A673 (cell line): ENCODE measurements around the gene NSUN6. TPM values are rescaled to one million over a fixed set of nuclear protein-coding genes. Genes with fewer than 3 reads are reported as not detected.

Experiments used
- BruUV-seq: library from RNA; stranded (reverse); fragments of 400-500 nt; replicated peaks from 2 replicates; lab custom pipeline; 2021; lab: Mats Ljungman, UMichigan
- CTCF ChIA-PET: fragments of 300-600 bp; sonication (Branson Sonifier 250); formaldehyde crosslinking; loops from one replicate; lab custom pipeline; 2022; ENCODE audit warnings: antibody characterized with exemption; lab: Charles Lee
- POLR2A ChIA-PET: fragments of 300-600 bp; sonication (Branson Sonifier 250); formaldehyde crosslinking; loops from one replicate; lab custom pipeline; 2022; ENCODE audit warnings: antibody characterized with exemption; ENCODE audit not compliant: low non-redundant PET; lab: Charles Lee
- DNase-seq: peaks from one replicate; pipeline ENCODE4 v3.0.0-alpha.2; 2015; ENCODE audit warnings: low spot score
- H3K27ac ChIP-seq: fragments of 200-600 bp; sonication (generic); 2 replicates; pipeline ENCODE4 v1.5.1; 2016; ENCODE audit warnings: mixed run types, low read depth, mild to moderate bottlenecking, mixed read lengths, antibody characterized with exemption, low read length; ENCODE audit not compliant: poor library complexity, severe bottlenecking
- H3K27me3 ChIP-seq: fragments of 200-600 bp; sonication (generic); replicated peaks from 2 replicates; pipeline ENCODE4 v1.6.1; 2017; ENCODE audit warnings: mixed run types, low read depth, mild to moderate bottlenecking, mixed read lengths, antibody characterized with exemption, low read length; ENCODE audit not compliant: insufficient read depth, poor library complexity
- H3K36me3 ChIP-seq: fragments of 200-600 bp; sonication (generic); 2 replicates; pipeline ENCODE4 v1.6.1; 2016; ENCODE audit warnings: mixed run types, mild to moderate bottlenecking, mixed read lengths, antibody characterized with exemption, low read length; ENCODE audit not compliant: insufficient read depth, poor library complexity, severe bottlenecking
- H3K4me1 ChIP-seq: fragments of 200-600 bp; sonication (generic); 2 replicates; pipeline ENCODE4 v1.6.1; 2017; ENCODE audit warnings: mixed run types, mild to moderate bottlenecking, mixed read lengths, antibody characterized with exemption, low read length; ENCODE audit not compliant: insufficient read depth, poor library complexity, severe bottlenecking
- H3K4me3 ChIP-seq: fragments of 200-600 bp; sonication (generic); 2 replicates; pipeline ENCODE4 v1.5.1; 2016; ENCODE audit warnings: low read depth, mixed run types, mild to moderate bottlenecking, mixed read lengths, low read length; ENCODE audit not compliant: poor library complexity, severe bottlenecking
- H3K9me3 ChIP-seq: fragments of 200-600 bp; sonication (generic); 2 replicates; pipeline ENCODE4 v1.6.1; 2016; ENCODE audit warnings: mixed run types, low read depth, mild to moderate bottlenecking, mixed read lengths, antibody characterized with exemption, low read length; ENCODE audit not compliant: poor library complexity, severe bottlenecking
- EZH2 ChIP-seq: fragments of 200-600 bp; sonication (generic); IDR thresholded peaks from 2 replicates; pipeline ENCODE4 v1.6.1; 2017; ENCODE audit warnings: borderline replicate concordance, low read depth, mild to moderate bottlenecking, mixed read lengths, antibody characterized with exemption, low read length; ENCODE audit not compliant: poor library complexity, severe bottlenecking
- intact Hi-C: fragments of 100-400 bp; cut with micrococcal nuclease; formaldehyde crosslinking; loops from one replicate; pipeline ENCODE4 v1.10.0; 2022; ENCODE audit not compliant: unreplicated experiment
- total RNA-seq: library from RNA; stranded (reverse); gene quantifications from 2 replicates; pipeline ENCODE4 v1.2.3, GENCODE V29; 2021
- TF ChIP-seq, protein P1 (sequence below): fragments of 300-800, 200-600 bp; sonication (generic); conservative IDR thresholded peaks from 2 replicates; pipeline ENCODE4 v1.5.1; 2017; ENCODE audit warnings: low read depth, mild to moderate bottlenecking, antibody characterized with exemption, low read length, moderate library complexity, mixed read lengths

Gene NSUN6
- total RNA-seq, 1 experiment from 2014 or later: 16.4 TPM

- POLR2A ChIA-PET: no interaction called here
- H3K27ac ChIP-seq: no peak overlapping the region
- no peak overlapping the region for H3K4me3 ChIP-seq
- no peaks in the 10 kb centered on the region for H3K27me3 ChIP-seq
- intact Hi-C loops: no loop called here
- no peak for DNase-seq
- no peaks in the 10 kb centered on the region for H3K36me3 ChIP-seq
- BruUV-seq: no TSS peak
- H3K9me3 ChIP-seq: peaks cover 8% of the 10 kb centered on the region
- CTCF ChIA-PET: no interaction called here
- TF ChIP-seq, protein P1, sequence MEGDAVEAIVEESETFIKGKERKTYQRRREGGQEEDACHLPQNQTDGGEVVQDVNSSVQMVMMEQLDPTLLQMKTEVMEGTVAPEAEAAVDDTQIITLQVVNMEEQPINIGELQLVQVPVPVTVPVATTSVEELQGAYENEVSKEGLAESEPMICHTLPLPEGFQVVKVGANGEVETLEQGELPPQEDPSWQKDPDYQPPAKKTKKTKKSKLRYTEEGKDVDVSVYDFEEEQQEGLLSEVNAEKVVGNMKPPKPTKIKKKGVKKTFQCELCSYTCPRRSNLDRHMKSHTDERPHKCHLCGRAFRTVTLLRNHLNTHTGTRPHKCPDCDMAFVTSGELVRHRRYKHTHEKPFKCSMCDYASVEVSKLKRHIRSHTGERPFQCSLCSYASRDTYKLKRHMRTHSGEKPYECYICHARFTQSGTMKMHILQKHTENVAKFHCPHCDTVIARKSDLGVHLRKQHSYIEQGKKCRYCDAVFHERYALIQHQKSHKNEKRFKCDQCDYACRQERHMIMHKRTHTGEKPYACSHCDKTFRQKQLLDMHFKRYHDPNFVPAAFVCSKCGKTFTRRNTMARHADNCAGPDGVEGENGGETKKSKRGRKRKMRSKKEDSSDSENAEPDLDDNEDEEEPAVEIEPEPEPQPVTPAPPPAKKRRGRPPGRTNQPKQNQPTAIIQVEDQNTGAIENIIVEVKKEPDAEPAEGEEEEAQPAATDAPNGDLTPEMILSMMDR: no peak
- TF ChIP-seq EZH2: no peak
- no peaks in the 10 kb centered on the region for H3K4me1 ChIP-seq
These were observed 86.4 kb downstream of the NSUN6 start for GRCh38 chr10:18565006-18565405.

DNA sequence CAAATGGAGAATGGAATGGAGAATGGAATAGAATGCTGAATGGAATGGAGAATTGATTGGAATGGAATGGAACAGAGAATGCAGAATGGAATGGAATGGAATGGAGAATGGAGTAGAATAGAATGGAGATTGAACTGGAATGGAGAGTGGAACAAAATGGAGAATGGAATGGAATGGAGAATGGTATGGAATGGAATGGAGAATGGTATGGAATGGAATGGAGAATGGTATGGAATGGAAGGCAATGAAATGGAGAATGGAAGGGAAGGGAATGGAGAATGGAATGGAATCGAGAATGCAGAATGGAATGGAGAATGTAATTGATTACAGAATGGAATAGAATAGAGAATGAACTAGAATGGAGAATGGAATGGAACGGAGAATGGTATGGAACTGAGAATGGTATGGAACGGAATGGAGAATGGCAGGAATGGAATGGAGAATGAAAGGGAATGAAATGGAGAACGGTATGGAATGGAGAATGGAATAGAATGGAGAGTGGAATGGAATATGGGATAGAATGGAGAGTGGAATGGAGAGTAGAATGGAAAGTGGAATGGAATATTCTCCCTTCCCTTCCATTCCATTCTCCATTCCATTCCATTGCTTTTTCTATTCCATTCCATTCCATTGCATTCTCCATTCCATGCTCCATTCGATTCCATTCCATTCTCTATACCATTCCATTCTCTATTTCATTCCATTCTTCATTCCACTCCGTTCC is 88.2 kb downstream of the NSUN6 start:
- Histone ChIP-seq H3K27me3 (no peaks in the 10 kb centered on the region), H3K27ac (no peak overlapping the region), H3K9me3 (peaks cover 4% of the 10 kb centered on the region), H3K4me3 (no peak overlapping the region), H3K36me3 (no peaks in the 10 kb centered on the region), H3K4me1 (no peaks in the 10 kb centered on the region)
- BruUV-seq: no TSS peak
- ChIA-PET POLR2A (no interaction called here), CTCF (no interaction called here)
- no peak for DNase-seq
- no peak for TF ChIP-seq EZH2
- TF ChIP-seq, protein P1: no peak
- intact Hi-C loops: no loop called here

DNA sequence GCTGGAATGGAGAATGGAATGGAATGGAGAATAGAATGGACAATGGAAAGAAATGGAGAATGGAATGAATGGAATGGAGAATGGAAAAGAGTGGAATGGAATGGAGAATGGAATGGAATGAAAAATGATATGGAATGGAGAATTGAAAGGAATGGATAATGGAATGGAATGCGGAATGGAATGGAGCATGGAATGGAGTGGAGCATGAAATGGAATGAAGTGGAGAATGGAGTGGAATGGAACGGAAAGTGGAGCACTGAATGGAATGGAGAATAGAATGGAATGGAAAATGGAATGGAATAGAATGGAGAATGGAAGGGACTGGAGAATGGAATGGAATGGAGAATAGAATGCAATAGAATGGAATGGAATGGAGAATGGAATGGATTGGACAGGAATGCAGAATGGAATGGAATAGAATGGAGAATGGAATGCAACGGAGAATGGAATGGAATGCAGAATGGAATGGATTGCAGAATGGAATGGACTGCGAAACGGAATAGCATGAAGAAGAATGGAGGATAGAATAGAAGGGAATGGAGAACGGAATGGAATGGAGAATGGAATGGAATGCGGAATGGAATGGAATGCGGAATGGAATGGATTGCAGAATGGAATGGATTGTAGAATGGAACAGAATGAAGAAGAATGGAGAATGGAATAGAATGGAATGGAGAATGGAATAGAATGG is 89.4 kb downstream of the NSUN6 start:
- no peak overlapping the region for H3K4me3 ChIP-seq
- no peak overlapping the region for H3K27ac ChIP-seq
- CTCF ChIA-PET: no interaction called here
- no peaks in the 10 kb centered on the region for H3K36me3 ChIP-seq
- TF ChIP-seq, protein P1: no peak
- no peak for TF ChIP-seq EZH2
- intact Hi-C loops: no loop called here
- H3K9me3 ChIP-seq: peaks cover 4% of the 10 kb centered on the region
- POLR2A ChIA-PET: no interaction called here
- BruUV-seq: no TSS peak
- no peaks in the 10 kb centered on the region for H3K4me1 ChIP-seq
- H3K27me3 ChIP-seq: no peaks in the 10 kb centered on the region
- no peak for DNase-seq
